ENCODE measurements around the gene RAB4B. TPM values are rescaled to one million over a fixed set of nuclear protein-coding genes. Genes with fewer than 3 reads are reported as not detected.

RAB4B gene
- total and polyA plus RNA-seq, 2 donors (not counting 1 experiment from before 2014, with no cell fraction given): 108 to 141 TPM

- Histone ChIP-seq H2AFZ (ENCODE audit: insufficient read depth, low read depth, low read length, poor library complexity, severe bottlenecking) (no peak overlapping the region), H4K20me1 (ENCODE audit: control insufficient read depth, insufficient read depth, low read length, poor library complexity, severe bottlenecking) (peaks cover 69% of the 10 kb centered on the region), H3K27ac (ENCODE audit: low read length in 2 of 2) (peak overlapping the region in 1 of 2 donors; percentile 86), H3K36me3 (replicated peaks in 1 of 2; ENCODE audit: control extremely low read depth in 1 of 2, control insufficient read depth in 1 of 2, extremely low read depth in 1 of 2, insufficient read depth in 2 of 2, low read length in 1 of 2) (peaks cover 0 to 64% of the 10 kb centered on the region in 2 experiments), H3K4me3 (ENCODE audit: control extremely low read depth in 1 of 5, extremely low read depth in 1 of 5, insufficient read depth in 1 of 5, low read depth in 2 of 5, low read length in 4 of 5) (no peak overlapping the region), H3K9ac (ENCODE audit: low read length) (no peak overlapping the region), H3K79me2 (ENCODE audit: control insufficient read depth, insufficient read depth, low read length) (peaks cover 65% of the 10 kb centered on the region), H3K4me2 (replicated peaks; ENCODE audit: low read depth, low read length, poor library complexity, severe bottlenecking) (no peak overlapping the region), H3K9me3 (ENCODE audit: control extremely low read depth in 1 of 3, control insufficient read depth in 2 of 3, insufficient read depth in 1 of 3, low read length in 2 of 3) (no peaks in the 10 kb centered on the region), H3K27me3 (replicated peaks in 1 of 4; ENCODE audit: control extremely low read depth in 1 of 4, control insufficient read depth in 3 of 4, insufficient read depth in 4 of 4, low read length in 3 of 4) (no peaks in the 10 kb centered on the region), H3K4me1 (ENCODE audit: control insufficient read depth in 2 of 2, insufficient read depth in 2 of 2, low read length in 2 of 2) (peaks cover 54 to 72% of the 10 kb centered on the region in 2 donors)
- CTCF ChIA-PET: interaction anchor here (1.3 to 3.7 kb wide), 8 partner anchors 9 to 146 kb away, joined by 3 to 25 read pairs (median 6); partner anchors contain the start of genes ACTMAP, COQ8B, EGLN2 and ITPKC
- POLR2A ChIA-PET: interaction anchor here (1.3 kb wide), 1 partner anchor 13 kb away, joined by 3 read pairs; no protein-coding TSS in a partner anchor
- H3K4me1 Mint-ChIP-seq: peaks cover 81% of the 10 kb centered on the region
- no peak for TF ChIP-seq EZH2 (IDR thresholded peaks at IDR 0.05; ENCODE audit: borderline replicate concordance, insufficient read depth, low read depth, low read length, poor library complexity, severe bottlenecking)
- TF ChIP-seq CTCF (IDR thresholded peaks at IDR 0.05): no peak
- H3K27me3 Mint-ChIP-seq: no peaks in the 10 kb centered on the region
- no peak overlapping the region for H3K4me3 Mint-ChIP-seq
- no peaks in the 10 kb centered on the region for H3K9me3 Mint-ChIP-seq (ENCODE audit: insufficient read depth)
- H3K27ac Mint-ChIP-seq: no peak overlapping the region
- 95% methylated on average over 2 of the region's 2 CpGs for WGBS (ENCODE audit: insufficient coverage)
- DNase-seq (no peak), ATAC-seq (ENCODE audit: low read depth) (no peak)
- intact Hi-C loops (cut with micrococcal nuclease): no loop called here
Measured at GRCh38 chr19:40808021-40808325, 29.9 kb downstream of the RAB4B start.

- H3K36me3 ChIP-seq (replicated peaks in 1 of 2; ENCODE audit: control extremely low read depth in 1 of 2, control insufficient read depth in 1 of 2, extremely low read depth in 1 of 2, insufficient read depth in 2 of 2, low read length in 1 of 2): peaks cover 0 to 59% of the 10 kb centered on the region in 2 experiments
- no peak overlapping the region for H3K27ac ChIP-seq (ENCODE audit: low read length in 2 of 2)
- Mint-ChIP-seq H3K27ac (no peak overlapping the region), H3K9me3 (ENCODE audit: insufficient read depth) (no peaks in the 10 kb centered on the region), H3K4me1 (peaks cover 77% of the 10 kb centered on the region), H3K27me3 (no peaks in the 10 kb centered on the region), H3K4me3 (no peak overlapping the region)
- H3K27me3 ChIP-seq (replicated peaks in 1 of 4; ENCODE audit: control extremely low read depth in 1 of 4, control insufficient read depth in 3 of 4, insufficient read depth in 4 of 4, low read length in 3 of 4): no peaks in the 10 kb centered on the region
- peaks cover 63% of the 10 kb centered on the region for H4K20me1 ChIP-seq (ENCODE audit: control insufficient read depth, insufficient read depth, low read length, poor library complexity, severe bottlenecking)
- no peaks in the 10 kb centered on the region for H3K9me3 ChIP-seq (ENCODE audit: control extremely low read depth in 1 of 3, control insufficient read depth in 2 of 3, insufficient read depth in 1 of 3, low read length in 2 of 3)
- peaks cover 49 to 67% of the 10 kb centered on the region in 2 donors for H3K4me1 ChIP-seq (ENCODE audit: control insufficient read depth in 2 of 2, insufficient read depth in 2 of 2, low read length in 2 of 2)
- DNase-seq (no peak), ATAC-seq (ENCODE audit: low read depth) (no peak)
- H2AFZ ChIP-seq (ENCODE audit: insufficient read depth, low read depth, low read length, poor library complexity, severe bottlenecking): no peak overlapping the region
- TF ChIP-seq EZH2 (IDR thresholded peaks at IDR 0.05; ENCODE audit: borderline replicate concordance, insufficient read depth, low read depth, low read length, poor library complexity, severe bottlenecking) (no peak), CTCF (IDR thresholded peaks at IDR 0.05) (no peak)
- H3K79me2 ChIP-seq (ENCODE audit: control insufficient read depth, insufficient read depth, low read length): peaks cover 60% of the 10 kb centered on the region
- WGBS (ENCODE audit: insufficient coverage): 95% methylated on average over 5 of the region's 5 CpGs
- intact Hi-C loops (cut with micrococcal nuclease): no loop called here
- ChIA-PET CTCF (interaction anchor here (1.3 to 3.7 kb wide), 5 partner anchors 10 to 58 kb away, joined by 3 to 25 read pairs (median 4); partner anchors contain the start of genes ACTMAP, EGLN2, RAB4B and SNRPA), POLR2A (interaction anchor here (1.3 kb wide), 1 partner anchor 14 kb away, joined by 3 read pairs; no protein-coding TSS in a partner anchor)
- no peak overlapping the region for H3K4me2 ChIP-seq (replicated peaks; ENCODE audit: low read depth, low read length, poor library complexity, severe bottlenecking)
- no peak overlapping the region for H3K4me3 ChIP-seq (ENCODE audit: control extremely low read depth in 1 of 5, extremely low read depth in 1 of 5, insufficient read depth in 1 of 5, low read depth in 2 of 5, low read length in 4 of 5)
- no peak overlapping the region for H3K9ac ChIP-seq (ENCODE audit: low read length)
Measured at GRCh38 chr19:40808497-40808896, 30.4 kb downstream of the RAB4B start.

All from B cell (primary cell).